ENCODE data around the gene ZC3H12C. TPM values are rescaled to one million over a fixed set of nuclear protein-coding genes. Genes with fewer than 3 reads are reported as not detected.

The ZC3H12C gene
- total and polyA plus RNA-seq, 5 experiments from 2014 or later = 0.03 to 0.08 TPM; not detected in 3

GRCh38 chr11:110093407-110094297 is 460 bp downstream of the ZC3H12C start:
- ATAC-seq (peak in 1 of 2 donors; percentile 20), DNase-seq (no peak)
- peaks cover 0 to 4% (median 0%) of the 10 kb centered on the region in 9 donors for H3K9me3 Mint-ChIP-seq
- H3K27ac Mint-ChIP-seq = no peak overlapping the region
- POLR2A ChIA-PET = no interaction called here
- H3K4me1 Mint-ChIP-seq = peaks cover 0 to 14% (median 7%) of the 10 kb centered on the region in 4 donors
- peak overlapping the region; percentile 46 to 78 (median 70) for H3K4me3 Mint-ChIP-seq
- no peaks in the 10 kb centered on the region for H3K36me3 Mint-ChIP-seq
- peaks cover 24 to 41% (median 33%) of the 10 kb centered on the region in 5 donors for H3K27me3 Mint-ChIP-seq

GRCh38 chr11:110094298-110095285 is 1.4 kb downstream of the ZC3H12C start:
- Mint-ChIP-seq H3K36me3 (no peaks in the 10 kb centered on the region), H3K27ac (no peak overlapping the region), H3K4me1 (peaks cover 0 to 14% (median 7%) of the 10 kb centered on the region in 4 donors), H3K27me3 (peaks cover 24 to 41% (median 33%) of the 10 kb centered on the region in 5 donors), H3K4me3 (peak overlapping the region in 9 of 10 donors; percentile 46 to 78 (median 70)), H3K9me3 (peaks cover 0 to 4% (median 0%) of the 10 kb centered on the region in 9 donors)
- ATAC-seq (no peak), DNase-seq (no peak)
- POLR2A ChIA-PET = no interaction called here

GRCh38 chr11:110095554-110095953 is 2.4 kb downstream of the ZC3H12C start:
- Mint-ChIP-seq H3K4me3 (no peak overlapping the region), H3K36me3 (no peaks in the 10 kb centered on the region), H3K4me1 (peaks cover 0 to 14% (median 7%) of the 10 kb centered on the region in 4 donors), H3K27ac (no peak overlapping the region), H3K27me3 (peaks cover 26 to 43% (median 33%) of the 10 kb centered on the region in 5 donors), H3K9me3 (peaks cover 0 to 4% (median 0%) of the 10 kb centered on the region in 9 donors)
- POLR2A ChIA-PET = no interaction called here
- ATAC-seq (no peak), DNase-seq (no peak)

GRCh38 chr11:110096496-110096895 is 3.3 kb downstream of the ZC3H12C start:
- Mint-ChIP-seq H3K27me3 (peaks cover 28 to 41% (median 30%) of the 10 kb centered on the region in 5 donors), H3K4me3 (no peak overlapping the region), H3K27ac (no peak overlapping the region), H3K4me1 (peaks cover 0 to 14% (median 7%) of the 10 kb centered on the region in 4 donors), H3K9me3 (peaks cover 0 to 4% (median 0%) of the 10 kb centered on the region in 9 donors), H3K36me3 (no peaks in the 10 kb centered on the region)
- ATAC-seq = no peak
- POLR2A ChIA-PET = no interaction called here
- DNase-seq = no peak

- DNase-seq = no peak
- Mint-ChIP-seq H3K36me3 (no peaks in the 10 kb centered on the region), H3K27me3 (peaks cover 21 to 34% (median 25%) of the 10 kb centered on the region in 5 donors), H3K9me3 (no peaks in the 10 kb centered on the region), H3K27ac (no peak overlapping the region), H3K4me1 (peaks cover 0 to 7% (median 4%) of the 10 kb centered on the region in 4 donors), H3K4me3 (no peak overlapping the region)
- POLR2A ChIA-PET = no interaction called here
- ATAC-seq = no peak
Observed at GRCh38 chr11:110097459-110098012, 4.3 kb downstream of the ZC3H12C start.

- H3K4me1 Mint-ChIP-seq = peaks cover 0 to 6% (median 4%) of the 10 kb centered on the region in 4 donors
- DNase-seq (no peak), ATAC-seq (no peak)
Observed at GRCh38 chr11:110098645-110099044, 5.5 kb downstream of the ZC3H12C start.

GRCh38 chr11:110100476-110101240 is 7.5 kb downstream of the ZC3H12C start:
- POLR2A ChIA-PET = no interaction called here
- peaks cover 8 to 20% (median 14%) of the 10 kb centered on the region in 5 donors for H3K27me3 Mint-ChIP-seq
- no peak overlapping the region for H3K27ac Mint-ChIP-seq

More at GRCh38 chr11:110098645-110099044, 5.5 kb downstream of the ZC3H12C start:
- Mint-ChIP-seq H3K36me3 (no peaks in the 10 kb centered on the region), H3K9me3 (no peaks in the 10 kb centered on the region), H3K27ac (no peak overlapping the region), H3K27me3 (peaks cover 18 to 34% (median 25%) of the 10 kb centered on the region in 5 donors), H3K4me3 (no peak overlapping the region)
- POLR2A ChIA-PET = no interaction called here

DNA sequence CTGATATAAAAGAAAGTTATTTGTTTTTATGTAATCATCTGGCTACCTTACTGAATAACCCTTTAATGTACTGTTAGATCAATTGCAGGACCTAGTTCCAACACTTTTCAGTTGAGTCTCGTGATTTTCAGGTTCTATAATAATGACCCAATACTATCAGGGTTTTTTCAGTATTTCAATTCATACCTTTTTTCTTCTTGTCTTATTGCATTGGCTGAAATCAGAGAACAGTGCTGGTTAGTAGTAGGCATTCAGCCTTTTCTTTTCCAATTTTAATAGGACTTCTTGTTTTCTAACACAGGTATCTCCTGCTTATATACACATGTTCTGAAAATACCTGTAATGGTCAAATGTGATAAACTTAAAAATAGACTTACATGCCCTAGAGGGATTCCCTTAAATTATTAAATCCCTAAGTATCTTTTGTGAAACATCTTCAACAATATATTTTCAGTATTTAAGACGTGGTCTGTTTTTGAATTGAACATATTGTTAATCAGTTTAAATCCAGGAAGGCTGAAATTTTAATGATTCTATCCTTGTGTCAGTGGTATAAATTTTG is 13.6 kb downstream of the ZC3H12C start:
- H3K9me3 Mint-ChIP-seq = peaks cover 0 to 21% (median 0%) of the 10 kb centered on the region in 9 donors
- H3K27me3 Mint-ChIP-seq = peaks cover 0 to 9% (median 2%) of the 10 kb centered on the region in 5 donors
- ATAC-seq (no peak), DNase-seq (no peak)
- POLR2A ChIA-PET = no interaction called here
- peaks cover 0 to 8% (median 0%) of the 10 kb centered on the region in 3 donors for H3K36me3 Mint-ChIP-seq
- H3K27ac Mint-ChIP-seq = no peak overlapping the region
- no peak overlapping the region for H3K4me3 Mint-ChIP-seq
- no peaks in the 10 kb centered on the region for H3K4me1 Mint-ChIP-seq

More at GRCh38 chr11:110100476-110101240, 7.5 kb downstream of the ZC3H12C start:
- ATAC-seq (no peak), DNase-seq (no peak)
- Mint-ChIP-seq H3K36me3 (no peaks in the 10 kb centered on the region), H3K4me1 (no peaks in the 10 kb centered on the region), H3K9me3 (no peaks in the 10 kb centered on the region), H3K4me3 (no peak overlapping the region)

DNA sequence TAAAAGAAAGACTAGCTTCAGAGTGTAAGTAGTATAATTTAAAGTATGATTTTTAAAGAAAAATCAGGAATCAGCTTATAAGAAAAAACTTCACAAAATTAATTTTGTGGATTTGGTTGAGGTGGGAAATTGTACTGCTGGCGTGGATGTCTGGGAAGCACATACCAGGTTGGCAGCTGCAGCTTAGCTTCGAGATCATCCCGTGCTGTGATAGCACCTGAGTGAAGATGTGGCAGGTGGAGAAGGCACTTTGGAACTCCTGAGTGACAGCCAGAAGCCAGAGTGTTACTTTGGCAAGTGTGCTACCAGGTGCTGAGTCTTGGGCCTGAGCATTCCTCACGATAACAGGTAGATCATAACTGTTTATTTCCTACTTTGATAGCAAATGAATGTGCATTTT is 17.7 kb downstream of the ZC3H12C start:
- Mint-ChIP-seq H3K27ac (no peak overlapping the region), H3K4me3 (no peak overlapping the region), H3K36me3 (peaks cover 0 to 8% (median 0%) of the 10 kb centered on the region in 3 donors), H3K27me3 (peaks cover 0 to 19% (median 4%) of the 10 kb centered on the region in 5 donors), H3K9me3 (peaks cover 0 to 21% (median 0%) of the 10 kb centered on the region in 9 donors), H3K4me1 (no peaks in the 10 kb centered on the region)
- DNase-seq (no peak), ATAC-seq (no peak)
- POLR2A ChIA-PET = no interaction called here

DNA sequence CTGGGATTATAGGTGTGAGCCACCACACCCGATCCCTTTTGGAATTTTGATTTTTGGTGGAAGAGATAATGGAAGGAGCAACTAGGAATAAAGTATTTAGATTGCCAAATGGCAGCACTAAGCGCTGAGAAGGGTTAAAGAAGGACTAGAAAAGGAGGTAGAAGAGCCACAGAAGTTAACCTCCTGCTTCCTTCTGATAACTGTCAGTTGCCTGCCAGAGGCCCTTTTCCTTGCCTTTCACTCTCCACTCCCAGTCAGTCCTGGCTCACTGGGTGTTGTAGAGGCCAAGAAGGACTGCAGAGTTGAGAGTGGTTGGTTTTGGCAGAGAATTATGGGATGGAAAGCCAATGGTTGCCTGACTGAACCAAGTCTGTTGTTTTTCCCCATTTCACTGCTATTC is 19.3 kb downstream of the ZC3H12C start:
- no peak for DNase-seq
- H3K27ac Mint-ChIP-seq = no peak overlapping the region
- H3K4me3 Mint-ChIP-seq = no peak overlapping the region
- POLR2A ChIA-PET = interaction anchor here (0.6 kb wide), 1 partner anchor 1275 kb away, joined by 5 read pairs; no protein-coding TSS in a partner anchor
- H3K27me3 Mint-ChIP-seq = peaks cover 2 to 25% (median 7%) of the 10 kb centered on the region in 5 donors
- H3K36me3 Mint-ChIP-seq = no peaks in the 10 kb centered on the region
- H3K4me1 Mint-ChIP-seq = no peaks in the 10 kb centered on the region
- H3K9me3 Mint-ChIP-seq = peaks cover 0 to 11% (median 0%) of the 10 kb centered on the region in 9 donors
- no peak for ATAC-seq

DNA sequence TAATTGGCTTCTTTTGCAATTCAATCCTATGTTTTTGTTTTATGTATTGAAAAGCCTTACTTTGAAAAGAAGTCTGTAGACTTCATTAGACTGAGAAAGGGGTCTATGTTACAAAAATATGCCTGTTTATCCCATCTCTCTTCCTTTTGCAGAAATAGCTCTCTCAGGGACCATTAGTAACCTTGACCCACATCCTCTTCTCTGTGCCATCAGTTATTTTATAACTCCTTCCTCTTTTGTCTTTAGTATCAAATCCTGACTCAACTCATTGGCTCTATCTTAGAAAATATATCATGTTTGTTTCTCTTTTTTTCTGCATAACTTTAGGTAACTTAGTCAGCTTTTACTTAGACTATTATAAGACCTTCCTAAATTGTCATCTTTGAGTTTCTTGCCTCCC is 20.3 kb downstream of the ZC3H12C start:
- Mint-ChIP-seq H3K4me3 (no peak overlapping the region), H3K9me3 (peaks cover 0 to 4% (median 0%) of the 10 kb centered on the region in 9 donors), H3K36me3 (no peaks in the 10 kb centered on the region), H3K27me3 (peaks cover 2 to 25% (median 6%) of the 10 kb centered on the region in 5 donors), H3K4me1 (no peaks in the 10 kb centered on the region), H3K27ac (no peak overlapping the region)
- POLR2A ChIA-PET = no interaction called here
- DNase-seq (no peak), ATAC-seq (no peak)

Data from naive thymus-derived CD8-positive, alpha-beta T cell (primary cell).